GM19328 (cell line): ENCODE data around the gene NOTCH1.

Experiments
- ATAC-seq: cut with Tn5 transposase; IDR thresholded peaks from one replicate; pipeline ENCODE4 v1.9.1; 2021; ENCODE audit warnings: mild to moderate bottlenecking, moderate library complexity; ENCODE audit not compliant: unreplicated experiment

NOTCH1 gene

DNA sequence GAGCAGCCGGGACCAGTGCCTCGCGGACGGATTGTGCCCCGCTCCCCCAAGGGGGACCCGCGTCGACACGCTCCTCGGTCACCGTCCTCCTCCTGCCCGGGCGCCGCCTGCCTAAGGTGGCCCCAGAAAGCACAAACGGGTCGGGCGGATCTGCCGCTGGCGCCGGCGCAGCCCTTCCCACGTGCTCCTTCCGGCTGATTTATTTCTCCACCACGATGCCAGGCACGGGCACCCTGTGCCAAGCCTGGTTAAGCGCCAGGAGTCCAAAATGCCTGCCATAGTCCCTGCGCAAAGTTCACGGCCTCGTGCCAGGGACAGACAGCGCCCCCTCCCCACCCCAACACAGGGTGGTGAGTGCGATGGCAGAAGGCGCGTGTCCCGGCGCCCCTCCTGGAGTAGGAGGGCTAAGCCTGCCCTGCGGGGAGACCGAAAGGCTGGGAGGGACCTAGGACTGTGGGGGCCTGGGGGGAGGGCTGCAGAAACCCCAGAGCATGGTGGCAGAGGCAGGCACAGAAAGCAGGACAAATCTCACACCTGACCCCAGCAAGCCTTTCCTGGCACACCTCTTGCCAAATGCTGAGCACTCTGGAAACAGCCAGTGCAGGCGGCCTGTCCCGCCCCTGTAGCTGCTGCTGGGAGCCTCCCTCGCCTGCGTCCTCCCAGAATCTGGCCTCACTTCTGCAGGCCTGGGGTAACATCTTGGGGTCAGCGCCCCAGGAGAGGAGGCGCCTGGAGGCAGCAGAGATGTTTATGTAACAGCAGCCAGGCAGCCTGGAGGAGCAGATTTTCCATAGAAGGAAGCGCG, 1.1 kb upstream of the NOTCH1 start:
- ATAC-seq = no peak

DNA sequence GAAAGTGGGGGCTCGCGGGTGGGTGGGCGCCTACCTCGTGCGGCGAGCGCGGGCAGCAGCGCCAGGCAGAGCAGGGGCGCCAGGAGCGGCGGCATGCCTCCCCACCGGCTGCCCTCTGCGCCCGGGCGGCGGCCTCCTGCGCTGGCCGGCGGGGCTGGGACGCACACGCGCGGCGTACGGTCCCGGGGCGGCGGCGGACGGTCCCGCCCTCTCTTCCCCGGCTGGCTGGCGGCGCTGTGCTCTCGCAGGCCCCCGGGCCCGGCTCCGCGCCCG, 220 bp downstream of the NOTCH1 start:
- no peak for ATAC-seq

DNA sequence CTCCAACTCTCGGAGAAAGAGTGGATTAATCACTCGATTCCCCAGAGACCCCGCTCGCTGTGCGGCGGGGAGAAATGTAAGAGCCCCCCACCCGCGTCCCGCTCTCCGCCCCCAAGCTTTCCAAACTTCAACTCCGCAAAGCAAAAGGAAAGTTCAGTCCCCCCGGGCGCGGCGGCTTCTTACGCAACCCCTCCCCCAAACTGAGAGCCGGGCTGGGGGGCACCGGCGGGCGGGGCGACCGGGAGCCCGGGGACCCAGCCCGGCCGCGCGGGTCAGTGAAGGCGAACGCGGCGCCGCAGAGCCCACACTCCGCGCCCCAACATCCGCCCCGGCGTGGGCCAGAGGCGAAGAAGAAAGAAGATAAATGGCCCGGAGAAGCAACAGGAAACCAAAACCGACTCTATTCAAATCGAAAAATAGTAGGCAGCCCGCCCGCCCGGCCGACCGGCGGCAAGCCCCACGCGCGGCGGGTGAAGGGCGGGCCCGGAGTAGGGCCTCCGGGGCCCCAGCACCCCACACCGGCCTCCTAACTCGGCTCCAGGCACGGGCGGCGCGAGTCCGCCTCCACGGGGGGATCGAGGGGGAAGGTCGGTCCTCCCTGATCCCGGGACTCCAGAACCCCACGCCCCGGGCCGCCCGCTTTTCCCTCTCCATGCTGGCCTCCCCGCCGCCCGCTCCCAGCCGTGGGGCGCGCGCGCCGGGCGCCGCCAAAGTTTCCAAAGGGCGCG, 720 bp downstream of the NOTCH1 start:
- peak; percentile 16 for ATAC-seq

DNA sequence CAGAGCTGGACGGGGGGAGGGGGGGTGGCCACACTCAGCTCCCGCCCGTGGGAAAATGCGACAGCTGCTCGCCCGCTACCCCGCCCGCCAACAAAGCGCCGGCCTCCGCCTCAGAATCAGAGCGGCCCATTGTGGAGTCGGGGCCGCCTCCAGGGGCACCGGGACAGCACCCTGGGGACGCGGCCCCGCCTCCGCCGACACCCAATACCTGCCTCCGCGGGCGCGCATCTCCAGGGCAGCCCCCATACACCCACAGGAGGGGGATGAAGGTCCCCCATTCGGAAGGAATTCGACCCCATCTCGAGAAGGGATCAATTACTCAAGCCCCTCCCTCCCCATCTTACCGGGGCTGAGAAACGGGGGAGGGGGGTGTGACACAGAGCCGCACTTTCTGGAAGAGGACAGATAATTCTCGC, 1.3 kb downstream of the NOTCH1 start:
- no peak for ATAC-seq

DNA sequence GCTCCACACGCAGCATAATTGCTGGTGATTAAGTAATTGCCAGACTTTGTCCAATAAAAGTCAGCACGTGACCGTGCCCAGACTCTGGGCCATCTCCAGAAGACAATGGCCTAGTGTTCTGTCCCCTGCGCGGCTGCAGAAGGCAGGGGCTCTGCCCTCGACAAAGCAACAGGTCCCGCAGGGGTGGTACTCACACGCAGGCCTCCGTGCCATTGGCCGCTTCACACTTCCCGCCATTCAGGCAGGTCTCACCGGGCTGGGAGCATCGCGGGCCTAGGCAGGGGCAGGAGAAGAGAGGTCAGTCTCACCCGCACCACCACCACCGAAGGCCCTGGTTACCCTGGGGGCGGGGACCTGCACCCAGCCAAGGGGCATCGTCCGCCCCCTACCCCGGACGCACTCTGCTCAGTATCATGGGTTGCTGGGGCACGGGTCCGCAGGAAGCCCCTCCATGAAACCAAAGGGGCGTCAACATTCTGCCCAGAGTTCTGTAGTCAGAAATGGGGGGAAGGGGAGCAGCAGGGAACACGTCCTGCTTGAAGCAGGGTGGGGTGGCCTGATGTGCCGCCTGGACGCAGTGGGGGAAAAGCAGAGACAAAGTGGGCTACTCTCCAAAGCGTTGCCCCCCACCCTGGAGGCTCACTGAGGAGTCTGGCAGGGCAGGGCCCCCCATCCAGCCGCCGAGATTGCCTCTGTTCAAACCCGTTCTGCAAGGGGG, 1.9 kb downstream of the NOTCH1 start:
- no peak for ATAC-seq

DNA sequence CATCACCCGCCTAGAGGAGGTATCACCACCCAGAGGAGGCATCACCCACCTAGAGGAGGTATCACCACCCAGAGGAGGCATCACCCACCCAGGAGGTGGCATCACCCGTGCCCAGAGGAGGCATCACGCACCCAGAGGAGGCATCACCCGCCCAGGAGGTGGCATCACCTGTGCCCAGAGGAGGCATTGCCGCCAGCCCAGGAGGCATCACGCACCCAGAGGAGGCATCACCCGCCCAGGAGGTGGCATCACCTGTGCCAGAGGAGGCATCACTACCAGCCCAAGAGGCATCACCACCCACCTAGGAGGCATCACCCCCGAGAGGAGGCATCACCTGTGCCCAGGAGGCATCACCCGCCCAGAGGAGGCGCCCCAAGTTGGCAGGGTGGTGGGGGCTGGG, 2.6 kb downstream of the NOTCH1 start:
- ATAC-seq = no peak

DNA sequence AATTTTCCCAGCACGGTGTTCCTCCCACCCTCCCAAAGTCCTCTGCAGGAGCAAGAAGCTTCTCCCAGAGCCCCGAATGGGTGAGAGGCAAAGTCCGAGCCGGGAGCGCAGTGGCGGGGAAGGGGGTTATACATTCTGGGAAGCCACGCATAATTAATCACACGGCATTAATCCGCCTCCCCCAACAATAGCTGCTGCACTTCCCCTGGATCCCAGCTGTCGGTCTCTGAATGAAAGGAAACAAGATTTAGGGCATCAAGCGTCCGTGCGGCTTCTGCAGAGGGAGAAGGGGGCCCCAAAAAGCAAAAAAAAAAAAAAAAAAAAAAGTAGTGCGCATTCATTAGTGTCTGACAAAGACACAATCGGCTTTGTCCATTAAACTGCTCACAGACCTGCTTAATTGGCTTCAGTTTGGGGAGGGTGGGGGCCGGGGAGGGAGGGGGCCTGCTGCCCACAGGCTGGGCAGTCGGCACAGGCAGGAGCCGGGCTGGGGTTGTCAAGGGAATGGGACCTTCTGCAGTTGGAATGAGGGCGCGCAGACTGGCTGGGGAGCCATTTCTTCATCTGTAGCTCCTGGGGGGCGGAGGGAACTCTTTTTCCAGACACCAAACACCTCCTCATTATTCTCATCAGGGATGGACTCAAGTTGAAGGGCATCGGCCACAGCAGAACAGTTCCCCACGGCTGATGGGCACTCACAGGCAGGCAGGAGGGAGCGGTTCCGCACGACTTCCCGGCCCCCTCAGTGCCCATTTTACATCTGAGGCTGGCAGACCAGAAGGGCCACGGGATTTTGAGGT, 3.4 kb downstream of the NOTCH1 start:
- ATAC-seq = no peak

DNA sequence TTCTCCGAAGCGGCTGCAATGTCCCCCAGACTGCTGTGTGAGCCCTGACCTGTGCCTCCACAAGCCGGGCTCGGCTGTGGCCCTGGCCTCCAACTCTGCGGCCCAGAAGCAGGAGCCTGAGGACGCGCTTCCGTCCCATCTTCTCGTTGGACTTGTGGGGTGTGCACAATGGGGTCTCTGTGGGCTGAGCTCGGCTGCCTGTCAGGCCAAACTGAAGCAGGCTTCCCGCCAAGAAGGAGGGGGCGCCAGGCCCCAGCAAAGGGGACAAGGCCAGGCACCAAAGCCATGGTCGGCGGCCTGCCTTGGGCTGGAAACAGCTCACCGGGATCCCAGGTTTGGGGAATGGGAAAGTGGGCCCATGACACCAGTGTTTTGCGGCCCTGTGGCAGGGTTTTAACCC, 4.1 kb downstream of the NOTCH1 start:
- no peak for ATAC-seq

DNA sequence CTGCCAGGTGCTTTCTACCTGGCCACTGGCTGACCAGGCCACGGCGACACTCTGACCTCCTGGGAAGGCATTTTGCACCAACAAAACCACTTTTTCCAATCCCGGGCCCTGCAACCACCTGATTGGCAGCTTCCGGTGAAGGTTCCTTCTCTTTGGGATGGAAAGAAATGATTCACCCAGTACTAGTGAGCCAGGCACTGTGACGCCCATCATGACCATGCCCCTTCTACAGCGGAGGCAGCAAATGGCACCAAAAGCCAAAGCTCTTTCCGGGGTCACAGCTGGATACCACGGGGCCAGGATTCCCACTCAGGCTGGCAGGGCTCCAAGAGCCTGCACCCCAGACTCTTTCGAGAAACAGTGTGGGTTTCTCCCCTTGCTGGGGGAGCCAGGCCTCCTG, 4.7 kb downstream of the NOTCH1 start:
- ATAC-seq = no peak

DNA sequence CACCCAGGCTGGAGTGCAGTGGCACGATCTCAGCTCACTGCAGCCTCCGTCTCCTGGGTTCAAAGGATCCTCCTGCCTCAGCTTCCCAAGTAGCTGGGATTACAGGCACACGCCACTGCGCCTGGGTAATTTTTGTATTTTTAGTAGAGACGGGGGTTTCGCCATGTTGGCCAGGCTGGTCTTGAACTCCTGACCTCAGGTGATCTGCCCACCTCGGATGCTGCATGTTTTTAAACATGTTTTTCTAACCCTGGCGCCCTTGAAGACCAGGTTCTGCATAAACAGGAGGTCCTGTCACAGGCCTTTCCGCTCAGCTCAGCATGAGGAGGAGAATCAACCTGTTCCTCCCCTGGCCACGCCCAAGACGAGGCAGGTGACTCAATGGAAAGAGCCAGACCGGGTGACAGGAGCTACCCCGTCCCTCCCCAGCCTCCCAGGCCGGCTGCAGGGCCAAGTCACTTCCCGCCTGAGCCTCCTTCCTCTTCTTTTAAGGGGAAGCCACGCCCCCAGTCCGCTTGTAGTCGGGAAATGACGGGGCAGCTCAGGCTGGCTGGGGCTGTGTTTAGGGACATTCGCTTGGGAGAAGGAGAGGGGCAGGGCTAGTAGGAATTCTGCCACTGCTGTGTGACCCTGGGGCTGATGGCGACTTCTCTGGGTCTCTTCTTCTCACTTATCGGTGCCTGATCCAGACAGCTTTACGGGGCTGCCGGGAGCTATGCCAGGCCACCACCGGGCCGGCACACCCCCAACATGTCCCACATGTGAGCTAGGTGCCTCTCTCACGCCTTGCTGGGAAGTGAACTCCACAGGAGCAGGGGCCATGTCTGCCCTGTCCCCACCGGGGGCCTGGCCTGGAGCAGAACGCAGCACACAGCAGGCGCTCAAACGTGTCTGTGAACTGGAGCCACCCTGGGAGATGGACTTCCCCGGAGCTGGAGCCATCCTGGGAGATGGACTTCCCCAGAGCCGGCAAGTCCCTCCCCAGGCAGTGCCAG, 6.1 kb downstream of the NOTCH1 start:
- ATAC-seq = no peak

DNA sequence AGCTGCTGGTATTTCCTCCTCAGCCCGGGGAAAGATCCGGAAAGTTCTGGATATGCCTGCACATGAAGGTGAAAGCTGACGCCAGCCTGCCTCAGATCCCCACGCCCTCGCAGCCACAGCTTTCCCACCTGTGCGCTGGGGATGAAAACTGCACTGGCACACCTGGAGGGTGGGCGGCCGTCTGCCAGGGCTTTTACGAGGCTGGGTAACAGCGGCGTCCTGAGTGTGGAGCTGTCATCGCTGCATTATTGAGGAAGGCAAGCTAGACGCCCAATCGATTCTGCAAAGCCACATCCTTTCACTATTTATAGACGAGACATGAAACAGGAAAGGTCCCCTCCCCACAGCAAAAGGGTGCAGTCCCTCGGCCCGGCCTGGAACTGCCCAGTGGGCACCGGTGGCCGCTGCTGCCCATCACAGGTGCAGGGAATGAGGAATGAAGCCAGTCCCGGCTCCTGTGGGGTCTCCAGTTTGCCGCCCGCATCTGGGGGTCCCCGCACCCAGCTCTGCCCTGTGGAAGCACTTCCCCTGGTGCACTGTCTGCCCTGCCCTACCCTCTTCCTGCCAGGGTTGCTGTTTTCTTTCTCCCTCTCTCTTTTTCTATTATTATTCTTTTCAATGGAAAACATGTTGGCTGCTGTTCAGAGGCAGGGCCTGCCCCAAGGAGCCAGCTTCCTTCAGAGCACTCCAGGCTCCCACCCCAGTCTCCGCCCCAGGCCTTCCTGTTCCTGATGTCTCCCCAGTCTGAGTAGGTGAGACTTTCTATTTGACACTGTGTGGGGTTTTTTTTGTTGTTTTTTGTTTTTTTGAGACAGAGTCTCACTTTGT, 7.0 kb downstream of the NOTCH1 start:
- ATAC-seq = no peak

DNA sequence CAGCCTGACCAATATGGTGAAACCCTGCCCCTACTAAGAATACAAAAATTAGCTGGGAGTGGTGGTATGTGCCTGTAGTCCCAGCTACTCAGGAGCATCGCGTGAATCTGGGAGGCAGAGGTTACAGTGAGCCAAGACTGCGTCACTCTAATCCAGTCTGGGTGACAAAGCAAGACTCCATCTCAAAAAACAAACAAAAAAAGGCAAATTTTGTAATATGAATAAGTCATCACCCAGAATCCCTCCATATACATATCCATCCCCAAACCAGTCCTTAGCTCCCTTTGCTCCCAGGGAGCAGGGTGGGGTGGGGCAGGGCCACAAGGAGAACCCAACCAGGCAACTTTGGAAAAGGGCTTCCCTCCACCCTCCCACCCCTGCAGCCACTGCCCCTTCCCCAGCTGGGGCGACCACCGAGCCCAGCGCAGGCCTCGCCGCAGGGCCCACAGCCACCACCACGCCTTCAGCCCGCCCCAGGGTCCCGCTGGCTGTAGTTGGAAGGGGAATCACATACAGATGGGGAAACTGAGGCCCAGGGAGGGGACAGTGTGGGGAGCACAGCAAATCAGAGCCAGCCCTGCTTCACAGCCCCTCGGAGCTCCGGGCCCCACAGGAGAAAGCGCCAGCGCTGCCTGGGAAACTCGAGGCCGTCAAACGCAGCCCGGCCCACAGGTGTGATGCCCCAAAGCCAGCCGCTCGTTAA, 7.8 kb downstream of the NOTCH1 start:
- ATAC-seq = no peak

DNA sequence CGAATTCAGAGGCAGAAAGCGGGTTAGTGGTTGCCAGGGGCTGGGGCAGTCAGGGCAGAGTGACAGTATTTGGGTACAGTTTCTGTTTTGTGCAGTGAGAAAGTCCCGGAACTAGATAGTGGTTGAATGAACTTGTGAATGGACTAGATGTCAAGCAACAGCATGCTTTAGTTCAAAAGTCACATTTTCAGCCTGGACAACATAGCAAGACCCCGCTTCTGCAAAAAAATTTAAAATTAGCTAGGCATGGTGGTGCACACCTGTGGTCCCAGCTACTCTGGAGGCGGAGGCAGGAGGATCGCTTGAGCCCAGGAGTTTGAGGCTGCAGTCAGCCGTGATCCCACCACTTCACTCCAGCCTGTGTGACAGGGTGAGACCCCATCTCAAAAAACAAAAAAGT, 8.4 kb downstream of the NOTCH1 start:
- no peak for ATAC-seq

DNA sequence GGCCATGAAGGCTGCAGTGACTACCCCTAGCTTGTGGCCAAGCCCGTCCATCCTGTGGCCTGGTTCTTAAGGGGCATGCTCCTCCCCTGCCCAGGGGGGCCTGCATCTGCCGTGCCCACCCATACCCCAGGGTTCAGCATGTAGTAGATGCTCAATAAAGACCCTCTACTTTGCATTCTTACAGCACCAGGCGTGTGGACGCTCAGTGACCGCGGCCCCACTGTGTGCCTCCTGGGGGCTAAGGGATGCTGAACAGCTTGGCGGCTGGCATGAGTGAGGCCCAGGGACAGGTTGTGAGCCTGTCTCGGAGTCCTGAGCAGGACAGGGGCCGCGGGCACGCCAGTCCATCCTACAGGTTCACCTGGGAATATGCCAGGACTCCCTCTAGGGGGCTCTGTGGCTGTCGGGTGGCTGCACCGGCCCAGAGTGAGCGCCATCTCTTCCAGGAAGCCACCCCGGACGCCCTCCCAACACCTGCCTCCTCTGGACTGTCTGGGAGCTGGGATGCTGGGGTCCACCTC, 9.1 kb downstream of the NOTCH1 start:
- no peak for ATAC-seq

DNA sequence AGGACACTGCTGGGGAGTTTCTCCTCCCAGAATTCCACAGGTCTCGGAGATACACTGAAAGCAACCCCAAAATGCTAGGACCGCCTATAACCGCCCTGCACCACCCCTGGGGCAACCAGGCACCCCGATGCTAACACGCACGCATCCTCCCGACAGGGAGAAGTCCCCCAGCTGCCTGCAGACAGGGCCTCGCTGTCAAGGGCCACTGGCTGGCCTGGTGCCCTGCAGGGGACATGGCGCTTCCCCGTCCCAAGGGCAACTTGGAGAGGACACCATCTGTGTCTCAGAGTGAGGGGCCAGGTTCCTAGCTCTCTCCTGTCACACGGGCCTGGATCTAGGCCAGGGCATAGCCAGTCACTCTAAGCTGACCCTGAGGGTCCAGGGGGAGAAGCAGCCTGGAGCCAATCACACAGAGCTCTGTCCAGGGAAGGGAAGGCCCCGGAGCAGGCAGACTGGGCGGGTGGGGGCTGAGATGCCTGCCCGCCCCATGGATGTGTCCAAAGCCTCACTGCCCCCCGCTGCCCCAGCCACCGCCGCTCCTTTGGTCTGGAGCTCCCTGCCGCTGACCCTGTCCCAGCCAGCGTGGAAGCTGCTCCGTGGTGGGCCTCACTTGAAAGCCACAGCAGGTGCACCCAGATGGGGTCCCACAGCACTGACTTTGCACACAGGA, 9.7 kb downstream of the NOTCH1 start:
- no peak for ATAC-seq

DNA sequence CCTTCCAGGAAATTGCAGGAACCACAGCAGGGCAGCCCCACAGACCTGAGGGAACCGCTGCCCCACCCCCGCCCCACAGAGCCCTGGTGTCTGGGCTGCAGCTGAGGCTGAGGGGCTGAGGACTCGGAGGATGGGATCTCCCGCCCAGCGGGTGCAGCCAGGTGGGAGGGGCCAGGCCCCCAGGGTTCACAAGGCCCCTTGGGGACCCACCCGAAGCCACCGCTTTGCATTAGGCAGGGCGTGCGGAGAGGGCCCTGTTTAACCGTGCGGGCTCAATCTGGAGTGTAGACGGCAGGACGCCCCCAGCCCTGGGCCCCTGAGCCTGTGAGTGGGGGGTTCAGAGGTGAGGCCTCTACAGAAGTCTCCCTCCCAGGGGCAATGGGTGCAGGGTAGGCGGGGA, 10.8 kb downstream of the NOTCH1 start:
- ATAC-seq = no peak

DNA sequence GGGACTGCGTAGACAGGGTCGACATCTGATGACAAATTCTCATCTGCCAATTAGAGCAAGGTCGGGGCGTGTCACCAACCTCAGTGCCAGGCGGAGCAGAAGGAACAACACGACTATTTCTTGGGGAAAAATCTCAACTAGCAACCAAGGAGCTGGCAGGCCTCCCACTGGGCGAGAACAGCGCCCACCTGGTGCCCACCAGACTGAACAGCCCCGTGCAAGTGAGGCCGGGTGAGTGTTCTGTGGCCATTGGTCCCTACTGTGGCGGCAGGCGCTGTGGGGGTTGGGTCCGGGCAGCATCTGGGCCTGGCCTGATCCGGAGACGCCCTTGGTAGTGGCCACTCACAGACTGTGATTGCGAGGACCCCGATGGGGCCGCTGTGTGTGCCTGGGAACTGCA, 11.5 kb downstream of the NOTCH1 start:
- no peak for ATAC-seq

DNA sequence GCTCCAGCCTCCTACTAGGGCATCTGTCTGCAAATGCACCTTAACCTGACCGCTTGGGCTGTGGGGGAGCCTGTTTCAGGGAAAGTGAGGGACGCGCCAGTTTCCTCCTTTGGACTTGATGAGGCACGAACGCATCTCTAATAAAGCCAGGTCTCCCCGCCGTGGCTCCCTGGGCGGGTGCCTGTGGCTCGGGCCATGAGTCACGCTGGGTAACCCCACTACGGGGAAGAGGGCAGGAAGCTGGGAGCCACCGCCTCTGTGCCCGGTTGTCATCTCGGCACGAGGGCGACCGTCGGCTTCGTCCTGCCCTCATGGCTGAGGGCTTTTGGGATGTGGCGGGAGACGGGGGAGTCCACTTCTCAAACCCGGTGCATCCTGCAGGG, 12.1 kb downstream of the NOTCH1 start:
- no peak for ATAC-seq
